IMR-90 (cell line): ENCODE results near the gene HOXB7. TPM values are rescaled to one million over a fixed set of nuclear protein-coding genes. Genes with fewer than 3 reads are reported as not detected.

Experiments used
- ATAC-seq: fragments of 200-7000 bp; cut with Tn5 transposase; 2 replicates; pipeline ENCODE4 v1.9.1; 2020; ENCODE audit warnings: low read depth, mild to moderate bottlenecking, moderate library complexity
- BruUV-seq: library from RNA; stranded (reverse); fragments of 400-500 nt; replicated peaks from 2 replicates; lab custom pipeline; 2021; lab: Mats Ljungman, UMichigan
- CTCF ChIA-PET: fragments of 300-600 bp; formaldehyde crosslinking; extraction: SDS; loops from one replicate; lab custom pipeline; 2021; ENCODE audit warnings: antibody characterized with exemption; lab: Yijun Ruan, JAX
- POLR2A ChIA-PET: fragments of 300-600 bp; sonication (Branson Sonifier 250); formaldehyde crosslinking; loops from one replicate; lab custom pipeline; 2022; ENCODE audit warnings: antibody characterized with exemption; ENCODE audit not compliant: unreplicated experiment; lab: Charles Lee
- DNase-seq: peaks from one replicate; pipeline ENCODE4 v3.0.0; 2013
- H2AFZ ChIP-seq: replicated peaks from 2 replicates; pipeline ENCODE3; 2013; ENCODE audit warnings: low read length, mild to moderate bottlenecking; ENCODE audit not compliant: poor library complexity
- H2AK5ac ChIP-seq: 2 replicates; pipeline ENCODE4 v1.6.1; 2013; ENCODE audit warnings: low read depth, low read length, inconsistent platforms
- H2AK9ac ChIP-seq: replicated peaks from 2 replicates; pipeline ENCODE3; 2013; ENCODE audit warnings: mild to moderate bottlenecking, low read depth, low read length, moderate library complexity; ENCODE audit not compliant: poor library complexity
- H2BK120ac ChIP-seq: 2 replicates; pipeline ENCODE4 v1.6.1; 2013; ENCODE audit warnings: low read depth, low read length, inconsistent platforms
- H2BK15ac ChIP-seq: 3 replicates; pipeline ENCODE4 v1.6.1; 2013; ENCODE audit warnings: low read depth, low read length, inconsistent platforms
- H2BK20ac ChIP-seq: 2 replicates; pipeline ENCODE4 v1.6.1; 2013; ENCODE audit warnings: low read depth, mild to moderate bottlenecking, inconsistent platforms, low read length, moderate library complexity
- H2BK5ac ChIP-seq: 2 replicates; pipeline ENCODE4 v1.6.1; 2013; ENCODE audit warnings: mild to moderate bottlenecking, low read depth, low read length, inconsistent platforms; ENCODE audit not compliant: poor library complexity, severe bottlenecking
- H3K14ac ChIP-seq: replicated peaks from 2 replicates; pipeline ENCODE4 v1.6.1; 2013; ENCODE audit warnings: low read depth, low read length, inconsistent platforms
- H3K18ac ChIP-seq: 2 replicates; pipeline ENCODE4 v1.6.1; 2013; ENCODE audit warnings: low read depth, low read length, control low read depth
- H3K23ac ChIP-seq: 2 replicates; pipeline ENCODE4 v1.6.1; 2013; ENCODE audit warnings: low read depth, low read length, inconsistent platforms
- H3K27ac ChIP-seq: 2 replicates; pipeline ENCODE4 v1.5.1; 2013; ENCODE audit warnings: mild to moderate bottlenecking, control low read depth, low read length; ENCODE audit not compliant: insufficient read depth
- H3K27me3 ChIP-seq: 2 replicates; pipeline ENCODE4 v1.6.1; 2013; ENCODE audit warnings: low read length; ENCODE audit not compliant: control insufficient read depth, insufficient read depth
- H3K36me3 ChIP-seq: 2 replicates; pipeline ENCODE4 v1.6.1; 2013; ENCODE audit warnings: low read length, mixed read lengths; ENCODE audit not compliant: control insufficient read depth, insufficient read depth
- H3K4ac ChIP-seq: 2 replicates; pipeline ENCODE4 v1.6.1; 2013; ENCODE audit warnings: low read depth, low read length, inconsistent platforms
- H3K4me1 ChIP-seq: 2 replicates; pipeline ENCODE4 v1.6.1; 2013; ENCODE audit warnings: low read length, mixed read lengths; ENCODE audit not compliant: control insufficient read depth, insufficient read depth
- H3K4me2 ChIP-seq: 2 replicates; pipeline ENCODE4 v1.6.1; 2013; ENCODE audit warnings: low read depth, mild to moderate bottlenecking, control low read depth, low read length, moderate library complexity
- H3K4me3 ChIP-seq: 2 replicates; pipeline ENCODE4 v1.5.1; 2013; ENCODE audit warnings: low read depth, mild to moderate bottlenecking, control low read depth, low read length, moderate library complexity; ENCODE audit not compliant: insufficient read depth
- H3K56ac ChIP-seq: 2 replicates; pipeline ENCODE4 v1.6.1; 2013; ENCODE audit warnings: low read length, inconsistent platforms; ENCODE audit not compliant: insufficient read depth; ENCODE audit errors: extremely low read depth
- H3K79me1 ChIP-seq, 2 experiments: 2 replicates each; pipeline ENCODE4 v1.6.1; 2013; ENCODE audit warnings: low read length in 2 of 2, inconsistent platforms in 1 of 2, low read depth in 1 of 2
- H3K9ac ChIP-seq: 2 replicates; pipeline ENCODE4 v1.6.1; 2013; ENCODE audit warnings: low read depth, low read length, control low read depth
- H3K9me1 ChIP-seq: 2 replicates; pipeline ENCODE4 v1.6.1; 2013; ENCODE audit warnings: low read length, inconsistent platforms; ENCODE audit not compliant: insufficient read depth
- H3K9me3 ChIP-seq: 2 replicates; pipeline ENCODE4 v1.6.1; 2013; ENCODE audit warnings: low read length; ENCODE audit not compliant: control insufficient read depth, insufficient read depth
- H4K20me1 ChIP-seq: 2 replicates; pipeline ENCODE4 v1.6.1; 2013; ENCODE audit warnings: low read length, inconsistent platforms; ENCODE audit not compliant: insufficient read depth
- H4K5ac ChIP-seq: 2 replicates; pipeline ENCODE4 v1.6.1; 2013; ENCODE audit warnings: mild to moderate bottlenecking, low read depth, low read length, control low read depth
- H4K8ac ChIP-seq, 2 experiments: 2 replicates each; pipeline ENCODE4 v1.6.1; 2013; ENCODE audit warnings: low read depth in 2 of 2, low read length in 2 of 2, control low read depth in 1 of 2, inconsistent platforms in 1 of 2
- H4K91ac ChIP-seq: 2 replicates; pipeline ENCODE4 v1.6.1; 2013; ENCODE audit warnings: low read depth, low read length, inconsistent platforms; ENCODE audit not compliant: insufficient read depth
- CEBPB ChIP-seq: IDR thresholded peaks from 2 replicates; pipeline ENCODE4 v1.6.1; 2012; ENCODE audit warnings: low read depth, low read length, improper control_type of control experiment
- CHD1 ChIP-seq: IDR thresholded peaks from 2 replicates; pipeline ENCODE4 v1.6.1; 2012; ENCODE audit warnings: low read depth, low read length, improper control_type of control experiment
- MAFK ChIP-seq: IDR thresholded peaks from 2 replicates; pipeline ENCODE4 v1.6.1; 2012; ENCODE audit warnings: low read depth, low read length, improper control_type of control experiment
- MXI1 ChIP-seq: IDR thresholded peaks from 2 replicates; pipeline ENCODE4 v1.6.1; 2012; ENCODE audit warnings: low read depth, mild to moderate bottlenecking, low read length, moderate library complexity, borderline replicate concordance
- POLR2A ChIP-seq: IDR thresholded peaks from 2 replicates; pipeline ENCODE4 v1.6.1; 2012; ENCODE audit warnings: mild to moderate bottlenecking, low read depth, low read length
- RCOR1 ChIP-seq: IDR thresholded peaks from 2 replicates; pipeline ENCODE4 v1.6.1; 2012; ENCODE audit warnings: mild to moderate bottlenecking, low read length, improper control_type of control experiment; ENCODE audit not compliant: insufficient replicate concordance
- RFX5 ChIP-seq: IDR thresholded peaks from 2 replicates; pipeline ENCODE4 v1.8.0; 2012; ENCODE audit warnings: low read depth, mild to moderate bottlenecking, low read length, moderate library complexity
- WGBS, 2 experiments: methylation state at CpG; one replicate each; pipeline versions ENCODE4 v1.1.5 to v1.1.7; 2013; ENCODE audit warnings: missing lambda C conversion rate in 2 of 2; ENCODE audit not compliant: insufficient read length in 1 of 2; ENCODE audit errors: extremely low coverage in 2 of 2; 5-methylcytosine and 5-hydroxymethylcytosine counted together
- dilution Hi-C: fragments of 300-500 bp; cut with HindIII; formaldehyde crosslinking; loops from one replicate; pipeline ENCODE4 v1.14.3; 2018; ENCODE audit warnings: low sequenced_read_pairs; ENCODE audit not compliant: unreplicated experiment
- in situ Hi-C: fragments of 300-500 bp; cut with MboI; formaldehyde crosslinking; loops from 3 replicates; pipeline ENCODE4 v1.14.3; 2019; ENCODE audit warnings: low sequenced_read_pairs, inconsistent platforms, mixed read lengths
- intact Hi-C: fragments of 100-400 bp; cut with micrococcal nuclease; formaldehyde crosslinking; loops from 2 replicates; pipeline ENCODE4 v1.10.0; 2022
- polyA plus RNA-seq, 3 experiments: library from polyadenylated mRNA; depleted of rRNA; stranded (reverse); fragments of >200 nt; gene quantifications; 2 replicates each; pipeline ENCODE4 v1.2.3, GENCODE V29; 2012; ENCODE audit warnings: low replicate concordance in 1 of 3
- total RNA-seq: library from RNA; depleted of rRNA; stranded (reverse); fragments of >200 nt; gene quantifications from 2 replicates; pipeline ENCODE4 v1.2.3, GENCODE V29; 2012
- TF ChIP-seq, protein P1 (sequence below): fragments of 150-350 bp; IDR thresholded peaks from 2 replicates; pipeline ENCODE4 v1.6.1; 2017; ENCODE audit warnings: mild to moderate bottlenecking, antibody characterized with exemption, low read length, low read depth

The HOXB7 gene
- total and polyA plus RNA-seq, 2 of the 4 experiments (the other 2 are of a cell fraction): 1.8 to 6.7 TPM

- no peak overlapping the region for H2AK5ac ChIP-seq
- H3K79me1 ChIP-seq: peaks cover 9 to 41% of the 10 kb centered on the region in 2 experiments; a peak in 3 of 4 replicates
- H3K56ac ChIP-seq: no peak overlapping the region
- intact Hi-C loops: no loop called here
- no peak overlapping the region for H4K8ac ChIP-seq
- H2BK15ac ChIP-seq: no peak overlapping the region
- no TSS peak for BruUV-seq
- ChIA-PET CTCF (interaction anchor here (0.6 kb wide), 1 partner anchor 300 kb away, joined by 3 read pairs; no protein-coding TSS in a partner anchor), POLR2A (no interaction called here)
- in situ Hi-C loops: no loop called here
- ATAC-seq (no peak), DNase-seq (no peak)
- 89% methylated on average over 1 of the region's 9 CpGs; no CpG with 5 or more reads in 1 of the 2 experiments for WGBS, 2 experiments
- H3K36me3 ChIP-seq: peaks cover 7% of the 10 kb centered on the region
- H3K9me1 ChIP-seq: 0 out of 2 replicates have a peak, but pooled peaks cover 3% of the 10 kb centered on the region
- dilution Hi-C loops: no loop called here
- no peak overlapping the region for H2BK120ac ChIP-seq
- no peak overlapping the region for H3K4ac ChIP-seq
- H3K18ac ChIP-seq: no peak overlapping the region
- no peak overlapping the region for H2BK5ac ChIP-seq
- H3K4me2 ChIP-seq: no peak overlapping the region
- H3K14ac ChIP-seq: no peak overlapping the region
- TF ChIP-seq MXI1 (no peak), CHD1 (no peak), MAFK (no peak), CEBPB (no peak), RCOR1 (no peak), RFX5 (no peak), POLR2A (no peak)
- TF ChIP-seq, protein P1, sequence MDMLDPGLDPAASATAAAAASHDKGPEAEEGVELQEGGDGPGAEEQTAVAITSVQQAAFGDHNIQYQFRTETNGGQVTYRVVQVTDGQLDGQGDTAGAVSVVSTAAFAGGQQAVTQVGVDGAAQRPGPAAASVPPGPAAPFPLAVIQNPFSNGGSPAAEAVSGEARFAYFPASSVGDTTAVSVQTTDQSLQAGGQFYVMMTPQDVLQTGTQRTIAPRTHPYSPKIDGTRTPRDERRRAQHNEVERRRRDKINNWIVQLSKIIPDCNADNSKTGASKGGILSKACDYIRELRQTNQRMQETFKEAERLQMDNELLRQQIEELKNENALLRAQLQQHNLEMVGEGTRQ: no peak
- no peaks in the 10 kb centered on the region for H3K27me3 ChIP-seq
- no peaks in the 10 kb centered on the region for H3K9me3 ChIP-seq
- H3K4me1 ChIP-seq: peaks cover 14% of the 10 kb centered on the region
- H3K4me3 ChIP-seq: no peak overlapping the region
- H3K9ac ChIP-seq: no peak overlapping the region
- H4K5ac ChIP-seq: no peak overlapping the region
- H2AFZ ChIP-seq: no peak overlapping the region
- H4K20me1 ChIP-seq: 0 out of 2 replicates have a peak, but pooled peaks cover 3% of the 10 kb centered on the region
- H2AK9ac ChIP-seq: no peak overlapping the region
- H3K23ac ChIP-seq: no peak overlapping the region
- no peak overlapping the region for H3K27ac ChIP-seq
- no peak overlapping the region for H2BK20ac ChIP-seq
- H4K91ac ChIP-seq: no peak overlapping the region
These were observed 3.8 kb downstream of the HOXB7 start for GRCh38 chr17:48606892-48607614.
